ENCODE data around the gene SSBP4. TPM values are rescaled to one million over a fixed set of nuclear protein-coding genes. Genes with fewer than 3 reads are reported as not detected.

The SSBP4 gene
- total and polyA plus RNA-seq, 9 of the 15 experiments (the other 6 are each of a cell fraction or from before 2014, with no cell fraction given), result 1.1 to 189 (median 39.0) TPM

GRCh38 chr19:18419195-18419698, at the start of gene SSBP4 (continued):
- TF ChIP-seq ZNF644 (tag; IDR thresholded peaks at IDR 0.05; ENCODE audit: low read depth) (peak; percentile 75), SNIP1 (IDR thresholded peaks at IDR 0.05; ENCODE audit: low read depth) (no peak), KHSRP (IDR thresholded peaks at IDR 0.05) (no peak), TRIM28 (IDR thresholded peaks at IDR 0.05) (no peak), POLR2G (IDR thresholded peaks at IDR 0.05; ENCODE audit: low read depth, low read length) (peak; percentile 49), ZFP30 (CRISPR knock-in tag; IDR thresholded peaks at IDR 0.05; ENCODE audit: borderline replicate concordance) (no peak), ZNF707 (CRISPR knock-in tag; conservative IDR thresholded peaks at IDR 0.05) (no peak), ZNF197 (CRISPR knock-in tag; IDR thresholded peaks at IDR 0.05; ENCODE audit: low read depth) (peak; percentile 69; the same call in 1 of the 2 replicates), CC2D1A (IDR thresholded peaks at IDR 0.05) (no peak), ZBTB33 (CRISPR knock-in tag; IDR thresholded peaks at IDR 0.05) (peak; percentile 87), STAG1 (CRISPR knock-in tag; IDR thresholded peaks at IDR 0.05; ENCODE audit: borderline replicate concordance) (peak; percentile 47; the same call in 1 of the 2 replicates), ZNF24 (IDR thresholded peaks at IDR 0.05) (peak; percentile 11; the same call in 1 of the 2 replicates), TBL1XR1 (IDR thresholded peaks at IDR 0.05; ENCODE audit: low read length in 2 of 2) (peak in 1 of 2 experiments; percentile 49; a peak in 1 of 4 replicates), ZNF175 (CRISPR knock-in tag; IDR thresholded peaks at IDR 0.05; ENCODE audit: low read depth) (0 out of 2 replicates have a peak, but pooled peaks have one; percentile 0), KLF1 (tag; IDR thresholded peaks at IDR 0.05) (peak; percentile 35; the same call in 1 of the 2 replicates), ZNF561 (CRISPR knock-in tag; conservative IDR thresholded peaks at IDR 0.05) (no peak), CHD1 (IDR thresholded peaks at IDR 0.05; ENCODE audit: low read length) (no peak), KLF6 (CRISPR knock-in tag; IDR thresholded peaks at IDR 0.05; ENCODE audit: borderline replicate concordance) (no peak), ZNF77 (CRISPR knock-in tag; IDR thresholded peaks at IDR 0.05) (no peak), ESRRA (IDR thresholded peaks at IDR 0.05; ENCODE audit: borderline replicate concordance, low read depth) (peak; percentile 35; the same call in 1 of the 2 replicates), MYC (IDR thresholded peaks at IDR 0.05; ENCODE audit: low read depth, low read length) (peak; percentile 46), MYC (CRISPR knock-in tag; IDR thresholded peaks at IDR 0.05; ENCODE audit: borderline replicate concordance, low read depth) (no peak)
- TF ChIP-seq, protein P1, sequence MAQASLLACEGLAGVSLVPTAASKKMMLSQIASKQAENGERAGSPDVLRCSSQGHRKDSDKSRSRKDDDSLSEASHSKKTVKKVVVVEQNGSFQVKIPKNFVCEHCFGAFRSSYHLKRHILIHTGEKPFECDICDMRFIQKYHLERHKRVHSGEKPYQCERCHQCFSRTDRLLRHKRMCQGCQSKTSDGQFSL (CRISPR knock-in tag; IDR thresholded peaks at IDR 0.05), result peak; percentile 29; the same call in 1 of the 2 replicates
- TF ChIP-seq, protein P1 (tag; IDR thresholded peaks at IDR 0.05), result no peak
- TF ChIP-seq, protein P2, sequence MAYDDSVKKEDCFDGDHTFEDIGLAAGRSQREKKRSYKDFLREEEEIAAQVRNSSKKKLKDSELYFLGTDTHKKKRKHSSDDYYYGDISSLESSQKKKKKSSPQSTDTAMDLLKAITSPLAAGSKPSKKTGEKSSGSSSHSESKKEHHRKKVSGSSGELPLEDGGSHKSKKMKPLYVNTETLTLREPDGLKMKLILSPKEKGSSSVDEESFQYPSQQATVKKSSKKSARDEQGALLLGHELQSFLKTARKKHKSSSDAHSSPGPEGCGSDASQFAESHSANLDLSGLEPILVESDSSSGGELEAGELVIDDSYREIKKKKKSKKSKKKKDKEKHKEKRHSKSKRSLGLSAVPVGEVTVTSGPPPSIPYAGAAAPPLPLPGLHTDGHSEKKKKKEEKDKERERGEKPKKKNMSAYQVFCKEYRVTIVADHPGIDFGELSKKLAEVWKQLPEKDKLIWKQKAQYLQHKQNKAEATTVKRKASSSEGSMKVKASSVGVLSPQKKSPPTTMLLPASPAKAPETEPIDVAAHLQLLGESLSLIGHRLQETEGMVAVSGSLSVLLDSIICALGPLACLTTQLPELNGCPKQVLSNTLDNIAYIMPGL (CRISPR knock-in tag; IDR thresholded peaks at IDR 0.05), result peak; percentile 72
- TF ChIP-seq, protein P3, sequence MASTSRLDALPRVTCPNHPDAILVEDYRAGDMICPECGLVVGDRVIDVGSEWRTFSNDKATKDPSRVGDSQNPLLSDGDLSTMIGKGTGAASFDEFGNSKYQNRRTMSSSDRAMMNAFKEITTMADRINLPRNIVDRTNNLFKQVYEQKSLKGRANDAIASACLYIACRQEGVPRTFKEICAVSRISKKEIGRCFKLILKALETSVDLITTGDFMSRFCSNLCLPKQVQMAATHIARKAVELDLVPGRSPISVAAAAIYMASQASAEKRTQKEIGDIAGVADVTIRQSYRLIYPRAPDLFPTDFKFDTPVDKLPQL (IDR thresholded peaks at IDR 0.05; ENCODE audit: extremely low read depth, insufficient read length), result no peak

Measured in K562 (cell line).